Heart right ventricle (tissue), 16 donors: ENCODE measurements around the gene HCN4. TPM values are rescaled to one million over a fixed set of nuclear protein-coding genes. Genes with fewer than 3 reads are reported as not detected.

ENCODE experiments used
- ATAC-seq, 8 donors: fragments of 200-7000 bp; cut with Tn5 transposase; one replicate each; pipeline ENCODE4 v1.9.1; 2020; ENCODE audit warnings: mild to moderate bottlenecking in 8 of 8, moderate library complexity in 8 of 8, moderate number of reproducible peaks in 1 of 8
- DNase-seq, 2 donors: peaks; one replicate each; pipeline ENCODE4 v3.0.0-alpha.2; 2020
- H3K27ac ChIP-seq, 10 donors: fragments of 200-600 bp; sonication (generic) in 2 of 10; one replicate each; pipeline versions ENCODE4 v1.5.0 to v1.8.0; 2020 to 2022; ENCODE audit warnings: mild to moderate bottlenecking in 3 of 10
- H3K27me3 ChIP-seq, 7 donors: fragments of 200-600 bp; one replicate each; pipeline ENCODE4 v1.8.0; 2021 to 2022; ENCODE audit warnings: mild to moderate bottlenecking in 2 of 7
- H3K36me3 ChIP-seq, 9 donors: fragments of 200-600 bp; sonication (generic) in 1 of 9; one replicate each; pipeline versions ENCODE4 v1.5.0 to v1.8.0; 2020 to 2022; ENCODE audit warnings: mild to moderate bottlenecking in 2 of 9
- H3K4me1 ChIP-seq, 9 donors: fragments of 200-600 bp; sonication (generic) in 1 of 9; one replicate each; pipeline versions ENCODE4 v1.5.0 to v1.8.0; 2020 to 2022; ENCODE audit warnings: mild to moderate bottlenecking in 4 of 9
- H3K4me3 ChIP-seq, 10 donors: fragments of 200-600 bp; sonication (generic) in 2 of 10; one replicate each; pipeline versions ENCODE4 v1.5.0 to v1.8.0; 2020 to 2022; ENCODE audit warnings: mild to moderate bottlenecking in 7 of 10, moderate library complexity in 2 of 10
- H3K9me3 ChIP-seq, 11 donors: fragments of 200-600 bp in 10 of 11; sonication (generic) in 2 of 11; one replicate each; pipeline versions ENCODE4 v1.5.0 to v1.8.0; 2013 to 2022; ENCODE audit warnings: mild to moderate bottlenecking in 2 of 11, control low read depth in 1 of 11, moderate library complexity in 1 of 11
- WGBS, 2 donors: extraction: QIAGEN DNeasy Blood & Tissue Kit; methylation state at CpG; one replicate each; pipeline ENCODE4 v1.1.7; 2013; ENCODE audit warnings: inconsistent platforms in 1 of 2; 5-methylcytosine and 5-hydroxymethylcytosine counted together
- intact Hi-C, 10 donors: fragments of 100-400 bp; cut with DNase I; formaldehyde crosslinking; loops; one replicate each; pipeline versions ENCODE4 v1.11.1 to v1.14.2; 2022
- polyA plus RNA-seq, 2 donors: library from polyadenylated mRNA; stranded (reverse); fragments of 200-250 nt; gene quantifications; one replicate each; pipeline ENCODE4 v1.2.3, GENCODE V29; 2013
- total RNA-seq, 10 donors: library from RNA; stranded (reverse); fragmentation: NEBNext Ultra II Directional in 3 of 10; extraction: Animal tissue kit (Norgen Biotek cat#: 25700) in 3 of 10; gene quantifications; one replicate each; pipeline versions ENCODE4 v1.2.1 to v1.2.4, GENCODE V29; 2021 to 2023
- TF ChIP-seq, protein P1 (sequence below), 9 donors: fragments of 200-600 bp; sonication (generic) in 2 of 9; IDR thresholded peaks; one replicate each; pipeline versions ENCODE4 v1.5.0 to v1.8.0; 2021 to 2022; ENCODE audit warnings: antibody characterized with exemption in 9 of 9, mild to moderate bottlenecking in 5 of 9, moderate library complexity in 1 of 9
- donor health status: Arrhythmogenic right ventricular cardiomyopathy.
- donor health status: ischemic (EF 13 %, LVEDD 7.1; RV severe dilation, severe dysfunction).
- donor health status: healthy with polysubstance abuse.
- donor health status: DM: no; HTN: yes; CAD: no.
- donor health status: DM: no; HTN: no; CAD: no.
- donor health status: ischemic (EF 25% LVEDD 6.9; RV normal size, moderate dysfunction).
- donor health status: ischemic (EF 25% LVEDD 5.7; RV mildly dilated, moderate dysfunction).
- donor health status: healthy.
- donor health status: DM: yes; HTN: yes; CAD: no.
- donor health status: Ischemic cardiomyopathy.
- donor health status: ischemic (EF 35%, LVEDD 5.7; RV mildly dilated, moderate dysfunction).
- donor health status: nonischemic (EF 11% LVEDD 7.7; RV severe dilation, severe dysfunction).
- donor health status: DM: yes; HTN: yes; CAD: no.
- donor health status: PGD.
- donor health status: ischemic (EF 29% LVEDD 5.4; RV normal size, mild dysfunction).
- donor health status: nonischemic (EF 23%, LVEDD 6.1; RV moderate dilation, normal function).

HCN4 gene
- total and polyA plus RNA-seq, 12 donors, result 2.2 to 24.9 (median 6.8) TPM

DNA sequence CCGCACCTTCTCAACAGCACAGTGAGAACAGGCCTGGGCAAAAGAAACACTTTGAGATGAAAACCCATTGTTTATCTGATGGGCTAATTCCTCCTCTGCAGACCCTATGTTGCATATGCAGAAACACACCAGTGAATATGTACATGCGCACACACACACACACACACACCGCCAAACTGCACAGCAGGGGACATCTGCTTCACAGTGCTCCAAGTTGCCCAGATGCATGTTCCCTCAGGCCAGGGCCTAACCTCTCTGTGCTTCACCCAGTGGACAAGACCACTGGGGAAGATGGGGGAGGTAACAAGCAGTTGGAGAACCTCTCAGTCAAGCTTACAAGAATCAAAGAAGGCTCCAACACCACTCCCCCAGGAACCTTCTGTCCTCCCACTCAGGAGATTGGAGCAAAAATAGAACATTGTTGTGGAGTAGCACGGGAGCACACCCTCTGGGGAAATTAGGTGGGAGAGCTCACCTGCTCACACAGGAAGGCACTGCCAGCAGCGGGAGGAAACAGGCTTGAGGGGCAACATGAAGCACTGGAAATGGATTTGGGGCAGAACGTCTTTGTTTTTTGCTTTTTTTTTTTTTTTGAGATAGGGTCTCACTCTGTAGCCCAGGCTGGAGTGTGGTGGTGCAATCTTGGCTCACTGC lies 13.0 kb downstream of the HCN4 start:
- 71 to 77% methylated on average over 6 of the region's 6 CpGs for WGBS, 2 donors
- DNase-seq (no peak), ATAC-seq (no peak)
- H3K4me1 ChIP-seq, result peaks cover 0 to 50% (median 9%) of the 10 kb centered on the region in 9 donors
- TF ChIP-seq, protein P1, sequence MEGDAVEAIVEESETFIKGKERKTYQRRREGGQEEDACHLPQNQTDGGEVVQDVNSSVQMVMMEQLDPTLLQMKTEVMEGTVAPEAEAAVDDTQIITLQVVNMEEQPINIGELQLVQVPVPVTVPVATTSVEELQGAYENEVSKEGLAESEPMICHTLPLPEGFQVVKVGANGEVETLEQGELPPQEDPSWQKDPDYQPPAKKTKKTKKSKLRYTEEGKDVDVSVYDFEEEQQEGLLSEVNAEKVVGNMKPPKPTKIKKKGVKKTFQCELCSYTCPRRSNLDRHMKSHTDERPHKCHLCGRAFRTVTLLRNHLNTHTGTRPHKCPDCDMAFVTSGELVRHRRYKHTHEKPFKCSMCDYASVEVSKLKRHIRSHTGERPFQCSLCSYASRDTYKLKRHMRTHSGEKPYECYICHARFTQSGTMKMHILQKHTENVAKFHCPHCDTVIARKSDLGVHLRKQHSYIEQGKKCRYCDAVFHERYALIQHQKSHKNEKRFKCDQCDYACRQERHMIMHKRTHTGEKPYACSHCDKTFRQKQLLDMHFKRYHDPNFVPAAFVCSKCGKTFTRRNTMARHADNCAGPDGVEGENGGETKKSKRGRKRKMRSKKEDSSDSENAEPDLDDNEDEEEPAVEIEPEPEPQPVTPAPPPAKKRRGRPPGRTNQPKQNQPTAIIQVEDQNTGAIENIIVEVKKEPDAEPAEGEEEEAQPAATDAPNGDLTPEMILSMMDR (IDR thresholded peaks at IDR 0.05), result no peak
- no peaks in the 10 kb centered on the region for H3K9me3 ChIP-seq
- H3K4me3 ChIP-seq, result no peak overlapping the region
- intact Hi-C loops, result no loop called here
- no peak overlapping the region for H3K27ac ChIP-seq
- H3K27me3 ChIP-seq, result peaks cover 0 to 22% (median 3%) of the 10 kb centered on the region in 7 donors
- no peaks in the 10 kb centered on the region for H3K36me3 ChIP-seq

DNA sequence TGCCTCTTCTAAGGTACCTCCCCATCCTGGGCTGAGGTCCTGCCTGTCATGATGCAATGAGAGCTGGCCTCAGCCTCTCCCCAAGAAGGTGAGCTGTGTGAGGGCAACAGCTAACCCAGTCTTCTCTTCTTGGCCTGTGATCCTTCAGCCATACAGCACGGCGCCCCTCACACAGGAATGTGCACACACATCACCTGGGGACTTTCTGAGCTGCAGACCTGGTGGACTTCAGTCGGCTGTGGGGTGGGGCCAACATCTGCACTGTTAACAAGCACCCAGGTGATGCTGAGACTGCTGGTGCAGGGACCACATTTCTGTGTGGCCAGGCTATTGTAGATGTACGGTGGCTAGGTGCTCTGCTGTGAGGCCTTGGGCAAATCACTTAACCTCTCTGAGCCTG lies 14.5 kb downstream of the HCN4 start:
- Histone ChIP-seq H3K9me3 (no peaks in the 10 kb centered on the region), H3K4me3 (no peak overlapping the region), H3K27ac (no peak overlapping the region), H3K4me1 (peaks cover 0 to 36% (median 6%) of the 10 kb centered on the region in 9 donors), H3K27me3 (peaks cover 0 to 17% (median 3%) of the 10 kb centered on the region in 7 donors), H3K36me3 (no peaks in the 10 kb centered on the region)
- intact Hi-C loops, result no loop called here
- ATAC-seq, result no peak
- WGBS, 2 donors, result 85 to 90% methylated on average over 4 of the region's 4 CpGs
- DNase-seq, result no peak
- TF ChIP-seq, protein P1 (IDR thresholded peaks at IDR 0.05), result no peak

DNA sequence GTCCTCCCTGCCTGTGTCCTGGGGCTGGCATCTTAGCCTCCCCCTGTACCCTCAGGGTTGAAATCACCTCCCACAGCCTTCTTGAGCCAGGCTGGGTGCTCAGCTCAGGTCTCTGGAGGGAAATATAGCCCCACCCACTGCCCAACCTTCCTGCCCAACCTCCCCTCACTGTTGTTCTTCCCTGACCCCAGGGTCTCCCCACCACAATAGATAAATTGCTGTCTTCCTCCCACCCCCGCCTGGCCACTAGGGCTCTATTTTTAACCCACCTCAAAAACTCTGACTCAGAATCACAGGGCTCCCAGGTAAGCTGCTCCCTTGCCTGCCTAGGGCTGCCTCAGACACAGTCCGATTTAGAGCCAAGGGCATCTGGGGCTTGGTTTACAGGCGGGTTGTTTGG lies 15.0 kb downstream of the HCN4 start:
- H3K27me3 ChIP-seq, result peaks cover 0 to 12% (median 3%) of the 10 kb centered on the region in 7 donors

DNA sequence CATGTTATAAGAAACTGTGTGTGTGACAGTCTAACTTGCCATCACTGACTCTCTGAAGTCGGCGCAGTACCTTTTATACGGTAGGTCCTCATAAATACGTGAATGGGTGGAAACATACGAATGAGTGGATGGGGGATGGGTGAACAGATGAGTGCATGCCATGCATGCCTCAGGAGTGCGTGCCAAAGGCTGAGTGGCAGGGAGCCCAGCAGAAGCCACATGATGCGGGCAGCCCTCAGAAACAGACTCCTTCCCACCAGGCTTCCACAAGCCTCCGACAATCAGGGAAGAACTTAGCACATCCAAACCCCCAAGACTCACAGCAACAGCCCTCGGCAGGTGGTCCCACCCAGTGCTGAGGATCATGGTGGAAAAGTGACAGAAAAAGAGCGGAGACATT lies 16.7 kb downstream of the HCN4 start:
- no peaks in the 10 kb centered on the region for H3K9me3 ChIP-seq
- no peaks in the 10 kb centered on the region for H3K36me3 ChIP-seq
- no peak overlapping the region for H3K4me3 ChIP-seq
- peaks cover 0 to 27% (median 6%) of the 10 kb centered on the region in 9 donors for H3K4me1 ChIP-seq
- peak overlapping the region in 1 of 10 donors; percentile 8 for H3K27ac ChIP-seq
- WGBS, 2 donors, result 41 to 55% methylated on average over 10 of the region's 10 CpGs
- intact Hi-C loops, result no loop called here
- TF ChIP-seq, protein P1 (IDR thresholded peaks at IDR 0.05), result no peak
- H3K27me3 ChIP-seq, result peaks cover 0 to 10% (median 0%) of the 10 kb centered on the region in 7 donors
- DNase-seq (peak; percentile 64 to 65), ATAC-seq (peak; percentile 67 to 94 (median 80))

More for the DNA sequence above, 15.0 kb downstream of the HCN4 start:
- no peaks in the 10 kb centered on the region for H3K36me3 ChIP-seq
- DNase-seq, result no peak
- intact Hi-C loops, result no loop called here
- no peak overlapping the region for H3K27ac ChIP-seq
- no peak overlapping the region for H3K4me3 ChIP-seq
- ATAC-seq, result no peak
- TF ChIP-seq, protein P1 (IDR thresholded peaks at IDR 0.05), result no peak
- H3K4me1 ChIP-seq, result peaks cover 0 to 31% (median 6%) of the 10 kb centered on the region in 9 donors
- H3K9me3 ChIP-seq, result no peaks in the 10 kb centered on the region
- 56 to 70% methylated on average over 3 of the region's 3 CpGs for WGBS, 2 donors
